GOT3 (cell line): Measurements from ENCODE around the gene ARHGEF18.

Experiments
- DNase-seq: peaks from one replicate; lab custom pipeline; 2025; ENCODE audit warnings: mixed read lengths; lab: John Stamatoyannopoulos, UW

The ARHGEF18 gene

DNA sequence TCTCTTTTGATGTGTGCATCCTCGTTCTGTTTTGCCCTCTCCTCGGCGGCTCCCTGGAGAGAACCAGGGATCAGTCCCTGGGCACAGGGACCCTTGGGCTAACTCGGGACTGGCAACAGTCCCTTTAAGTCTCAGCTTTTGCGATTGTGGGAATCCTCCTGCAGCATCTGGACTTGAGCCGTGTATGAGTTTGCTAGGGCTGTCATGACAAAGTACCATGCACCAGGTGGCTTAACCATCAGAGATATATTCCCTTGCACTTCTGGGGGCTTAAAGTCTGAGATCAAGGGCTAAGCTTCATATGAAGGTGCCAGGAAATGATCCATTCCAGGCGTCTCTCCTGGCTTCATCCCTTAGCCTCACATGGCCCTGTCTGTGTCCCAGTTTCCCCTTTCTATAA, 34.5 kb downstream of the ARHGEF18 start:
- DNase-seq, result no peak

DNA sequence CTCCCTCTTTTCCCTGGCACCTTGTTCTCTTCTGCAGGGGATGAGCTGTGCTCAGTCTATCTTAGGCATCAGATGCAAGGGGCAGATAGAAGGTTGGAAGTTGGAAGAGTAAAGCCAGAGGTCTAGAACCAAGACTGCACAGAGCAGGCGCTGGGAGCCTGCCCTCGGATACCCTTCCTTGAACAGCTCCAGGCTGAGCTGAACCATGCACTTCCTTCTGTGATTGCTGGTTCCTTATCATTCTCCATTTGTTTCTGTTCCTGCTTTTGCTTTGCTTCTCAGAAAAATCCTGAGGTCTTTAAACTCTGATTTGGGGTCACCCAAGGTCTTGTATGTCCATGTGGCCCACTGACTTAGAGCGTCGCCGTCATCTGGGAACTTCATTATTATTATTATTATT, 36.3 kb downstream of the ARHGEF18 start:
- DNase-seq, result no peak

DNA sequence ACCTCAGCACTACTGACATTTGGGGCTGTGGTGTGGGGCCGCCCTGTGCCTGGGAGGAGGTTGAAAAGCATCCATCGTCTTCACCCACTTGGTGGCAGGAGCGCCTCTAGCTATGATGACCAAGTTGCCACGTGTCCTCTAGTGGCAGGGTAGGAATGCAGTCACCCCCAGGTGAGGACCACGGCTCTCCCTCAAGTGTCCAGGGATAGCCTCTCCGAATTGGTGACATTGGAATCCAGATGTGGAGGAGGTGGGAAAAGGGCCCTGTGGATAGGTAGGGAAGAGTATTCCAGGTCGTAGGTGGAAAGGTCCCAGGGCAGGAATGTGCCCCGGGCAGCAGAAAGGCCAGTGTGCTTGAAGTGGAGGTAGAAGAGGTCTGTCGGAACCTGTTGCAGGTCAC, 37.6 kb downstream of the ARHGEF18 start:
- no peak for DNase-seq

DNA sequence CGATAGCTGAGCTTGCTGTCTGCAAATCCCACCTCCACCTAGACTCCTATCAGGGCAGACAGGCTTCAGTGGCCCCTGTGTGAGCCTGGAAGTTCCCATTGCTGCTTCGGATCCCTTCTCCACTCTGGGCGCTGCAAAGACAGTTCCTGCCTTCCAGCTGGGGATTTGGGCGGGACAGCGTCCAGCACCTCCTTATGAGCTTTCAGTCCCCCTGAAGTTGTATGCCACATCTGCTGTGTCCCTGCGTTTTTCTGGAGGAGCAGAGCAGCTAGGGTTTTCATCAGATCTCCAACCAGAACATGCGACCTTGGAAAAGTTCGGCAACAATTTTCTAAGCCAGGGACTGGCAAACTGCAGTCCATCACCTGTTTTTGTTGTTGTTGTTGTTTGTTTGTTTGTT, 38.0 kb downstream of the ARHGEF18 start:
- no peak for DNase-seq

DNA sequence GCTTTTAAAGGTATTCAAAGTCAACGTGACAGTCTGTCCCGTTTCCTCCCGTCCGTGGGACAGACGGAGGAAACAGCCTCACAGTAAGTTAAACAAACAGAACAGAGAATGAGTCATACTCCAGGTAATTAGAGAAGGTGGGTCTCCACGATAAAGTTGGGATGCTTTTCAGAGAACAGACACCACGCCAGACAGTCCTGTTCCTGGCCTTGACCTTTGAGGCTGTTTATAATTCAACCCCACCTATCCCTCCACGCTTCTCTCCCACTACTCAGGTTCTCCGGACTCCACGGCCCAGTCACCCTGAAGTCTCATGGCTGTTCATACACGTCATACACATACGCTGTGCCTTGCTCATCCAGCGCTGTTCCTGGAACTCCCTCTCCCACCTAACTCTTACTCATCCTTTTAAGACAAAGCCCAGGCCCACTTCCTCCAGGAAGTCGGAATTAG, 42.5 kb downstream of the ARHGEF18 start:
- DNase-seq, result no peak

DNA sequence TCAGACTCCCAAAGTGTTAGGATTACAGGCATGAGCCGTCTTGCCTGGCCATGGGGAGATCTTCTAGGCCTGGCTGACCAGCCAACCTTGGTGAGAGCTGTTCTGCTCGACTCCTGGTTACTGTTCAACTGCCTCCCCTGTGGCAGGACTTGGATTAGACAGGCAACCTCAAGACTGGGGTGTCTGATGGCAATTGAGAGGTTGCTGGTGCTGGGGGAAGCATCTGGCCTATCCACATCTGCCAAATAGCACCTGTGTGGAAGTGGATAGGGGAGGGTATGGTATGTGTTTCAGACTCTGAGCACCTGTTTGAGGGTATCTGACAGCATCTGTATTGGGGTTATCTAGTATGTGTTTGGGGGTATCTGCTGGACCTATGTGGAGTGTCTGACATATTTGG, 44.7 kb downstream of the ARHGEF18 start:
- no peak for DNase-seq

DNA sequence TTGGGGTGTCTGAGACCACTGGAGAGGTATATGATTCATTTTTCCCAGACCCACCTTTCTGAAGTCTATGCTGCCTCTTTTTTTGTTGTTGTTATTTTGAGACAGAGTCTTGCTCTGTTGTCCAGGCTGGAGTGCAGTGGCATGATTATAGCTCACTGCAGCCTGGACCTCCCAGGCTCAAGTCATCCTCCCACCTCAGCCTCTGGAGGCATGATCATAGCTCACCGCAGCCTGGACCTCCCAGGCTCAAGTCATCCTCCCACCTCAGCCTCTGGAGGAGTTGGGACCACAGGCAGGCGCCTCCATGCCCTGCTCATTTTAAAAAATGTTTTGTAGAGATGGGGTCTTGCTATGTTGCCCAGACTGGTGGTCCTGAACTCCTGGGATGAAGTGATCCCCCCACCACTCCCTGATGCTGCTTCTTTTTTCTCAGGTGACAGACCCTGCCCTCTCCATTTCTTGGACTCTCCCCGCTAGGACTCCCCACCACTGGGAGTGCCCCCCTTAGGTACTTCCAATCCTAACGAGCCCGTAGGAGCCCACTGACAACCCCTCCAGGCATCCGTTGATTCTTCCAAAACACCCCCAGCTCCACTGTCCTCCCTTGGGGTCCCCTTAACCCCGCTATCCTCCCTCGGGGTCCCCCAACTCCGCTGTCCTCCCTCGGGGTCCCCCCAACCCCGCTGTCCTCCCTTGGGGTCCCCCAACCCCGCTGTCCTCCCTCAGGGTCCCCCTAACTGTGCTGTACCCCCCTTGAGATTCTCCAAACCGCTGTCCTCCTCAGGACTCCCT, 45.4 kb downstream of the ARHGEF18 start:
- DNase-seq, result no peak

DNA sequence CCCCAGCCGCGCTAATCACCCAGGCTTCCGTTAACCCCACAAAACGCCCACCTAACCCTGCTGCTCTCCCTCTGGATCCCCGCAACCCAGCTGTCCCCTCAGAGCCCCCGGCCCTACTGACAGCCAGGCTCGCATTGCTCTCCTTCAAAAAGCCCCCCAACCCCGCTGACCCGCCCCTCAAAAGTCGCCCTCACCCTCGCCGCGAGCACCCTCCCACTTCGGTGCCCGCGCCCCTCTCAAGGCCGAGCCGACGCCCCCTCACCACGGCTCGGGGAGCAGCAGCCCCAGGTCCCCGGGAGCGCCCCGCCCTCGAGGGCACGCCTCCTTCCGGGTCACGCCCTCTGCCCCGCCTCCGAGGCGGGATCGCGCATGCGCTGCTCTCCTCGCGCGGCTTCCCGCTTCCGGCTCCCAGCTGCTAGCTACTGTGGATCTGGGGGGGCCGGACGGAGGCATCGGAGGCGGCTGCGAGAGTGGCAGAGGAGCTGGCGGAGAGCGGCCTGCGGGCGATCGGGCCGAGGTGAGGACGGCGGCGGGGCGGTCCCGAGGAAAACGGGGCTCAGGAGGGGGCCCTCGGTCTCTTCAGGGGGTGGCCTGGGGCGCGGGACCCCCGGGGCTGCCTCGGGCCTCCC, 46.1 kb downstream of the ARHGEF18 start:
- DNase-seq, result peak; percentile 72

DNA sequence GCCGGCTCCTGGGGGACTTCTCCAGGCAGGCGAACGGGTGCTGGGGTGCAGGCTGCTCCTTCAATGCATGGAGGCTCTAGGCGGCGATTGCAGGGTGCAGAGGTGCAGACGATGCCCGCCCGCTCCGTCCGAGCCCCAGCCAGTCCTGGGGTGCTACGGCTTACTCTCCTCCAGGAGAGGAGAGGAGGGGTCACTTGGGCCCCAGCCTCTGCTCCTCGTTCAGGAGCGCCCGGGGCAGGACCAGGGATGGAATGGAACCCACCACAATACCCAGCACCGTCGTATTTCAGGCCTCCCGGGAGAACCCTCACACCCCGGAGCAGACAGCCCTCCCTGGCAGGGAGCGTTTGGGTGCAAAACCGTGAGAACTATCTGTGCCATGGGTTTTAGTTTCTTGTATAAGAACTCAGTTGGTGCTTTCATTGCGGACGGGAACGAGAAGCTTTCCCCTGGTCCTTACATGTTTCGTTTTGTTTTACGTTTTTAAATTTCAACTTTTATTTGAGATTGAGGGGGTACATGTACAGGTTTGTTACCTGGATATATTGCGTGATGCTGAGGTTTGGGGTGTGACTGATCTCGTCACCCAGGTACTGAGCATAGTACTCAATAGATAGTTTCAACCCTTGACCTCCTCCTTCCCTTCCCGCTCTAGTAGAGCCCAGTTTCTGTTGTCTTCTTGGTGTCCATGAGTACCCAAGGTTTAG, 46.8 kb downstream of the ARHGEF18 start:
- DNase-seq, result no peak

DNA sequence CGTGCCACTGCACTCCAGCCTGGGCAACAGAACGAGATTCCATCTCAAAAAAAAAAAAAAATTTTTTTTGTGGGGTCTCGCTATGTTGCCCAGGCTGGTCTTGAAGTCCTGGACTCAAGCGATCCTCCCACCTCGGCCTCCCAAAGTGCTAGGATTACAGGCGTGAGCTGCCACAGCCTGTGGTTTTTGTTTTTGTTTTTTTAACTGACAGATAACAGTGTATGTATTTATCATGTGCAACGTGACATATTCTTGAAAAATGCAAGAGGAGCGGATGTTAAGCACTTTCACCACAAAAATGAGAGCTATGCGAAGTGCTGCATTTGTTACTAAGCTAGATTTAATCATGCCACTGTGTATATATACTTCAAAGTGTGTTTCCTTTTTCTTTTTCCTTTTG, 49.0 kb downstream of the ARHGEF18 start:
- DNase-seq, result no peak
